HCT116 (cell line): ENCODE data around the gene TIAM2. TPM values are rescaled to one million over a fixed set of nuclear protein-coding genes. Genes with fewer than 3 reads are reported as not detected.

Source experiments
- ATAC-seq: fragments of 200-7000 bp; cut with Tn5 transposase; 2 replicates; pipeline ENCODE4 v1.9.1; 2020; ENCODE audit warnings: mild to moderate bottlenecking, moderate library complexity
- BruUV-seq: library from RNA; stranded (reverse); fragments of 400-500 nt; replicated peaks from 2 replicates; lab custom pipeline; 2021; lab: Mats Ljungman, UMichigan
- CTCF ChIA-PET: fragments of 300-600 bp; sonication (Branson Sonifier 250); formaldehyde crosslinking; loops from one replicate; lab custom pipeline; 2021; ENCODE audit warnings: antibody characterized with exemption; lab: Charles Lee
- POLR2A ChIA-PET: fragments of 300-600, 350-600 bp; sonication (Branson Sonifier 250); formaldehyde crosslinking; loops from one replicate; lab custom pipeline; 2021; ENCODE audit warnings: antibody characterized with exemption; lab: Charles Lee
- RAD21 ChIA-PET, 2 experiments: fragments of 300-600 bp; sonication (Branson Sonifier 250); formaldehyde crosslinking; loops; one replicate each; lab custom pipeline; 2023; ENCODE audit warnings: low total read pairs in 2 of 2; ENCODE audit not compliant: uncharacterized antibody in 2 of 2, unreplicated experiment in 2 of 2, low non-redundant PET in 1 of 2; lab: Charles Lee
- DNase-seq: peaks from one replicate; pipeline ENCODE4 v3.0.0-alpha.2; 2010; ENCODE audit warnings: low read depth, low spot score
- H2AFZ ChIP-seq: fragments of 200-600 bp; shearing (Covaris generic), sonication (generic); 2 replicates; pipeline ENCODE4 v1.6.1; 2017; ENCODE audit warnings: low read depth, mixed run types, mixed read lengths, antibody characterized with exemption, low read length; ENCODE audit not compliant: poor library complexity, severe bottlenecking
- H3K27ac ChIP-seq: 2 replicates; pipeline ENCODE4 v1.5.1; 2012; ENCODE audit warnings: low read depth, low read length
- H3K27me3 ChIP-seq: fragments of 200-600 bp; sonication (generic); 2 replicates; pipeline ENCODE4 v1.6.1; 2016; ENCODE audit warnings: mixed run types, low read length, mixed read lengths; ENCODE audit not compliant: insufficient read depth
- H3K36me3 ChIP-seq, 2 experiments: fragments of 200-500 bp in 1 of 2; fragments of 200-600 bp in 1 of 2; sonication (Bioruptor generic) in 1 of 2; sonication (generic) in 1 of 2; 2 replicates each; pipeline versions ENCODE4 v1.5.1 to v1.6.1; 2014 to 2016; ENCODE audit warnings: low read length in 2 of 2, inconsistent platforms in 1 of 2, mixed read lengths in 1 of 2, mixed run types in 1 of 2; ENCODE audit not compliant: insufficient read depth in 2 of 2, control insufficient read depth in 1 of 2
- H3K4me1 ChIP-seq, 2 experiments: fragments of 200-600 bp in 1 of 2; sonication (generic) in 1 of 2; 2 replicates each; pipeline versions ENCODE4 v1.5.1 to v1.6.1; 2012 to 2017; ENCODE audit warnings: low read length in 2 of 2, inconsistent platforms in 1 of 2, mild to moderate bottlenecking in 1 of 2, mixed read lengths in 1 of 2, mixed run types in 1 of 2, moderate library complexity in 1 of 2; ENCODE audit not compliant: insufficient read depth in 2 of 2, control insufficient read depth in 1 of 2
- H3K4me2 ChIP-seq: fragments of 200-600 bp; sonication (generic); 2 replicates; pipeline ENCODE4 v1.6.1; 2017; ENCODE audit warnings: mixed run types, low read length, mixed read lengths
- H3K4me3 ChIP-seq, 2 experiments: fragments of 200-600 bp in 1 of 2; sonication (generic) in 1 of 2; replicated peaks in 1 of 2; 2 replicates each; pipeline ENCODE4 v1.5.1; 2011 to 2016; ENCODE audit warnings: low read length in 2 of 2, control low read depth in 1 of 2, low read depth in 1 of 2, mild to moderate bottlenecking in 1 of 2, mixed read lengths in 1 of 2, mixed run types in 1 of 2
- H3K79me2 ChIP-seq: fragments of 200-600 bp; sonication (generic); 2 replicates; pipeline ENCODE4 v1.6.1; 2017; ENCODE audit warnings: mild to moderate bottlenecking, mixed run types, low read length, moderate library complexity, mixed read lengths; ENCODE audit not compliant: insufficient read depth
- H3K9ac ChIP-seq: fragments of 200-600 bp; sonication (generic); 2 replicates; pipeline ENCODE4 v1.6.1; 2016; ENCODE audit warnings: low read length, mixed read lengths
- H3K9me2 ChIP-seq: fragments of 200-600 bp; sonication (generic), shearing (Covaris generic); 2 replicates; pipeline ENCODE4 v1.6.1; 2017; ENCODE audit warnings: mixed run types, mild to moderate bottlenecking, moderate library complexity; ENCODE audit not compliant: insufficient read depth
- H3K9me3 ChIP-seq, 2 experiments: fragments of 200-500 bp in 1 of 2; fragments of 200-600 bp in 1 of 2; sonication (Bioruptor generic) in 1 of 2; sonication (generic) in 1 of 2; 2 replicates each; pipeline ENCODE4 v1.6.1; 2014 to 2017; ENCODE audit warnings: low read length in 2 of 2, mixed read lengths in 2 of 2, inconsistent platforms in 1 of 2, low read depth in 1 of 2, mild to moderate bottlenecking in 1 of 2, mixed run types in 1 of 2, moderate library complexity in 1 of 2; ENCODE audit not compliant: control insufficient read depth in 1 of 2, insufficient read depth in 1 of 2
- H4K20me1 ChIP-seq: fragments of 200-600 bp; sonication (generic), shearing (Covaris generic); 2 replicates; pipeline ENCODE4 v1.6.1; 2017; ENCODE audit warnings: mixed run types, mild to moderate bottlenecking, moderate library complexity; ENCODE audit not compliant: insufficient read depth
- EZH2 ChIP-seq: fragments of 200-600 bp; sonication (generic); IDR thresholded peaks from 2 replicates; pipeline ENCODE4 v1.6.1; 2017; ENCODE audit warnings: antibody characterized with exemption, mixed run types
- EZH2phosphoT487 ChIP-seq: fragments of 200-600 bp; IDR thresholded peaks from 2 replicates; pipeline ENCODE4 v1.6.1; 2018; ENCODE audit warnings: antibody characterized with exemption, borderline replicate concordance
- JUND ChIP-seq: IDR thresholded peaks from 2 replicates; pipeline ENCODE4 v1.6.1; 2012
- POLR2AphosphoS5 ChIP-seq: IDR thresholded peaks from 2 replicates; pipeline ENCODE4 v1.6.1; 2011; ENCODE audit warnings: mild to moderate bottlenecking, low read depth, low read length, moderate library complexity
- SP1 ChIP-seq: IDR thresholded peaks from 2 replicates; pipeline ENCODE4 v1.6.1; 2012; ENCODE audit warnings: low read depth
- ZBTB33 ChIP-seq: IDR thresholded peaks from 2 replicates; pipeline ENCODE4 v1.6.1; 2011; ENCODE audit warnings: mild to moderate bottlenecking, low read length, moderate library complexity; ENCODE audit not compliant: insufficient replicate concordance; ENCODE audit errors: extremely low read depth
- intact Hi-C: fragments of 100-400 bp; cut with micrococcal nuclease; formaldehyde crosslinking; loops from 2 replicates; pipeline ENCODE4 v1.10.0; 2022
- total RNA-seq: library from RNA; stranded (reverse); gene quantifications from one replicate; pipeline ENCODE4 v1.2.1, GENCODE V29; 2021; ENCODE audit not compliant: unreplicated experiment

The TIAM2 gene
- total RNA-seq, 1 experiment from 2014 or later: 9.4 TPM

- Histone ChIP-seq H3K27me3 (no peaks in the 10 kb centered on the region), H3K9ac (no peak overlapping the region), H2AFZ (no peak overlapping the region), H3K4me1 (peaks cover 0 to 5% of the 10 kb centered on the region in 2 experiments; a peak in 2 of 4 replicates), H3K4me2 (no peak overlapping the region), H4K20me1 (0 out of 2 replicates have a peak, but pooled peaks cover 3% of the 10 kb centered on the region), H3K79me2 (peaks cover 25% of the 10 kb centered on the region), H3K27ac (no peak overlapping the region), H3K4me3 (no peak overlapping the region), H3K9me2 (no peaks in the 10 kb centered on the region), H3K9me3 (no peaks in the 10 kb centered on the region), H3K36me3 (peaks cover 31 to 33% of the 10 kb centered on the region in 2 experiments)
- CTCF ChIA-PET: no interaction called here
- no peak for ATAC-seq
- intact Hi-C loops: no loop called here
- POLR2A ChIA-PET: no interaction called here
- TF ChIP-seq EZH2phosphoT487 (no peak), SP1 (no peak), POLR2AphosphoS5 (no peak), ZBTB33 (no peak), JUND (no peak), EZH2 (no peak)
- no TSS peak for BruUV-seq
- DNase-seq: no peak
- RAD21 ChIA-PET: no interaction called here
These were observed 311.8 kb downstream of the TIAM2 start for GRCh38 chr6:155306958-155307357.
